ENCODE results near the gene TBX4.

TBX4 gene

DNA sequence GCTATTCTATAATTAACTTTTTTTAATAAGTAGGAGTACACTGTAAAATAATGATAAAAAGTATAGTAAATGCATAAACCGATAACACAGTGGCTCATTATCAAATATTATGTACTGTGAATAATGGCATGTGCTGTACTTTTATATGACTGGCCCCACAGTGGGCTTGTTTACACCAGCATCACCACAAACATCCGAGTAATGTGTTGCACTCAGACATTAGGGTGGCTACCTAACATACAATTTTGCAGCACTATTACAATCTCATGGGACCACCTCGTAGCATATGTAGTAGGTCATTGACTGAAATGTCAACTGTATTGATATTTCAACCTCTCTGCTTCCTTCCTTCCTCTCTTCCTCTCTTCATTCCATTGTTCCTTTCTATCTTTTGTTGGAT is 51.7 kb downstream of the TBX4 start:
- Histone ChIP-seq H2BK12ac (ENCODE audit: low read length) (no peak overlapping the region), H2BK15ac (ENCODE audit: low read length) (no peak overlapping the region), H4K91ac (ENCODE audit: low read depth, low read length, poor library complexity) (no peak overlapping the region), H2BK5ac (ENCODE audit: low read length) (no peak overlapping the region), H2AFZ (ENCODE audit: low read length) (no peak overlapping the region), H3K4me3 (ENCODE audit: low read length in 2 of 2) (no peak overlapping the region), H3K36me3 (replicated peaks in 1 of 2; ENCODE audit: control insufficient read depth in 2 of 2, insufficient read depth in 2 of 2, low read length in 2 of 2) (no peaks in the 10 kb centered on the region), H3K4me2 (ENCODE audit: insufficient read depth, low read length, poor library complexity, severe bottlenecking) (no peak overlapping the region), H3K14ac (ENCODE audit: low read length) (no peak overlapping the region), H2AK5ac (ENCODE audit: low read depth, low read length) (no peak overlapping the region), H4K8ac (ENCODE audit: low read depth, low read length) (no peak overlapping the region), H3K23ac (ENCODE audit: low read depth, low read length, poor library complexity) (no peak overlapping the region), H3K27me3 (ENCODE audit: control insufficient read depth in 3 of 3, insufficient read depth in 3 of 3, low read depth in 1 of 3, low read length in 3 of 3) (peaks cover 0 to 14% (median 0%) of the 10 kb centered on the region in 3 experiments), H3K4me1 (ENCODE audit: control insufficient read depth in 2 of 2, insufficient read depth in 1 of 2, low read depth in 1 of 2, low read length in 2 of 2) (no peaks in the 10 kb centered on the region), H3K79me1 (ENCODE audit: low read depth, low read length) (no peaks in the 10 kb centered on the region), H3K9ac (ENCODE audit: low read depth, low read length, poor library complexity) (no peak overlapping the region), H2BK120ac (ENCODE audit: low read depth, low read length) (no peak overlapping the region), H3K27ac (replicated peaks; ENCODE audit: low read length) (no peak overlapping the region), H3K18ac (ENCODE audit: low read length) (no peak overlapping the region), H3K9me3 (replicated peaks in 1 of 2; ENCODE audit: control insufficient read depth in 2 of 2, insufficient read depth in 1 of 2, low read depth in 1 of 2, low read length in 2 of 2) (no peaks in the 10 kb centered on the region), H3K4ac (ENCODE audit: low read length) (no peak overlapping the region)
- no peak for DNase-seq (ENCODE audit: low spot score)
- no CpG with 5 or more reads among the region's 3 CpGs for WGBS, 2 donors (ENCODE audit: extremely low coverage in 2 of 2, insufficient read length in 2 of 2, insufficient replicate concordance in 1 of 2)

DNA sequence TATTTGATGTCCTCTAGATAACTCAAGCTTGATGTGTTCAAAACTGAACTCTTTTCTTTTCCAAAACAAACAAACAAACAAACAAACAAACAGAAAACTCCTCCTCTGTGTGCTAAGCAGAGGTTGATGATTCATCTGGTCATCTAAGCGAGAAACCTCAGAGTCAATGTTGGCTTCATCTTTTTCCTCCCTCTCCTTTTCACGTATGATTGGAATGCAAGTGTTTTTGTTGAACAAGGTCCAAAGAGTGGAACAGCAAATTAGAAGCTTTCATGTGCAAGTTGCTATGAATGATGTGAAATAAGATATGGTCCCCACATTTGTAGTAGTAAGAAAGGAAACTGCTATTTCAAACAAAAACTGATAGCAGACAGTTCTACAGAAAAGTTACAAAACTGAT is 52.5 kb downstream of the TBX4 start:
- no peaks in the 10 kb centered on the region for H3K4me1 ChIP-seq (ENCODE audit: control insufficient read depth in 2 of 2, insufficient read depth in 1 of 2, low read depth in 1 of 2, low read length in 2 of 2)
- H3K9me3 ChIP-seq (replicated peaks in 1 of 2; ENCODE audit: control insufficient read depth in 2 of 2, insufficient read depth in 1 of 2, low read depth in 1 of 2, low read length in 2 of 2), result no peaks in the 10 kb centered on the region
- H3K9ac ChIP-seq (ENCODE audit: low read depth, low read length, poor library complexity), result no peak overlapping the region
- peaks cover 0 to 17% (median 0%) of the 10 kb centered on the region in 3 experiments for H3K27me3 ChIP-seq (ENCODE audit: control insufficient read depth in 3 of 3, insufficient read depth in 3 of 3, low read depth in 1 of 3, low read length in 3 of 3)
- H2BK15ac ChIP-seq (ENCODE audit: low read length), result no peak overlapping the region
- no CpG with 5 or more reads among the region's 2 CpGs for WGBS, 2 donors (ENCODE audit: extremely low coverage in 2 of 2, insufficient read length in 2 of 2, insufficient replicate concordance in 1 of 2)
- H2AK5ac ChIP-seq (ENCODE audit: low read depth, low read length), result no peak overlapping the region
- no peaks in the 10 kb centered on the region for H3K79me1 ChIP-seq (ENCODE audit: low read depth, low read length)
- no peak overlapping the region for H2BK120ac ChIP-seq (ENCODE audit: low read depth, low read length)
- H2BK12ac ChIP-seq (ENCODE audit: low read length), result no peak overlapping the region
- no peak overlapping the region for H3K4me3 ChIP-seq (ENCODE audit: low read length in 2 of 2)
- no peak overlapping the region for H3K23ac ChIP-seq (ENCODE audit: low read depth, low read length, poor library complexity)
- H4K8ac ChIP-seq (ENCODE audit: low read depth, low read length), result no peak overlapping the region
- no peak for DNase-seq (ENCODE audit: low spot score)
- no peaks in the 10 kb centered on the region for H3K36me3 ChIP-seq (replicated peaks in 1 of 2; ENCODE audit: control insufficient read depth in 2 of 2, insufficient read depth in 2 of 2, low read length in 2 of 2)
- H3K14ac ChIP-seq (ENCODE audit: low read length), result no peak overlapping the region
- H3K18ac ChIP-seq (ENCODE audit: low read length), result no peak overlapping the region
- no peak overlapping the region for H3K4ac ChIP-seq (ENCODE audit: low read length)
- H3K4me2 ChIP-seq (ENCODE audit: insufficient read depth, low read length, poor library complexity, severe bottlenecking), result no peak overlapping the region
- H2AFZ ChIP-seq (ENCODE audit: low read length), result no peak overlapping the region
- H4K91ac ChIP-seq (ENCODE audit: low read depth, low read length, poor library complexity), result no peak overlapping the region
- H3K27ac ChIP-seq (replicated peaks; ENCODE audit: low read length), result no peak overlapping the region
- no peak overlapping the region for H2BK5ac ChIP-seq (ENCODE audit: low read length)

GRCh38 chr17:61505846-61506627 is 53.8 kb downstream of the TBX4 start:
- H3K36me3 ChIP-seq (replicated peaks in 1 of 2; ENCODE audit: control insufficient read depth in 2 of 2, insufficient read depth in 2 of 2, low read length in 2 of 2), result no peaks in the 10 kb centered on the region
- no peak overlapping the region for H3K9ac ChIP-seq (ENCODE audit: low read depth, low read length, poor library complexity)
- no peaks in the 10 kb centered on the region for H3K79me1 ChIP-seq (ENCODE audit: low read depth, low read length)
- H2BK120ac ChIP-seq (ENCODE audit: low read depth, low read length), result no peak overlapping the region
- no peak overlapping the region for H3K4ac ChIP-seq (ENCODE audit: low read length)
- no peak overlapping the region for H3K27ac ChIP-seq (replicated peaks; ENCODE audit: low read length)
- WGBS, 2 donors (ENCODE audit: extremely low coverage in 2 of 2, insufficient read length in 2 of 2, insufficient replicate concordance in 1 of 2), result no CpG with 5 or more reads among the region's 11 CpGs
- H2BK5ac ChIP-seq (ENCODE audit: low read length), result no peak overlapping the region
- DNase-seq (ENCODE audit: low spot score), result no peak
- H3K27me3 ChIP-seq (ENCODE audit: control insufficient read depth in 3 of 3, insufficient read depth in 3 of 3, low read depth in 1 of 3, low read length in 3 of 3), result peaks cover 0 to 17% (median 0%) of the 10 kb centered on the region in 3 experiments
- no peak overlapping the region for H3K23ac ChIP-seq (ENCODE audit: low read depth, low read length, poor library complexity)
- H2AFZ ChIP-seq (ENCODE audit: low read length), result no peak overlapping the region
- H2BK15ac ChIP-seq (ENCODE audit: low read length), result no peak overlapping the region
- no peak overlapping the region for H4K91ac ChIP-seq (ENCODE audit: low read depth, low read length, poor library complexity)
- no peak overlapping the region for H3K18ac ChIP-seq (ENCODE audit: low read length)
- no peaks in the 10 kb centered on the region for H3K4me1 ChIP-seq (ENCODE audit: control insufficient read depth in 2 of 2, insufficient read depth in 1 of 2, low read depth in 1 of 2, low read length in 2 of 2)
- H3K4me2 ChIP-seq (ENCODE audit: insufficient read depth, low read length, poor library complexity, severe bottlenecking), result no peak overlapping the region
- no peak overlapping the region for H3K14ac ChIP-seq (ENCODE audit: low read length)
- H3K4me3 ChIP-seq (ENCODE audit: low read length in 2 of 2), result no peak overlapping the region
- H2BK12ac ChIP-seq (ENCODE audit: low read length), result no peak overlapping the region
- H3K9me3 ChIP-seq (replicated peaks in 1 of 2; ENCODE audit: control insufficient read depth in 2 of 2, insufficient read depth in 1 of 2, low read depth in 1 of 2, low read length in 2 of 2), result no peaks in the 10 kb centered on the region
- no peak overlapping the region for H4K8ac ChIP-seq (ENCODE audit: low read depth, low read length)
- no peak overlapping the region for H2AK5ac ChIP-seq (ENCODE audit: low read depth, low read length)

DNA sequence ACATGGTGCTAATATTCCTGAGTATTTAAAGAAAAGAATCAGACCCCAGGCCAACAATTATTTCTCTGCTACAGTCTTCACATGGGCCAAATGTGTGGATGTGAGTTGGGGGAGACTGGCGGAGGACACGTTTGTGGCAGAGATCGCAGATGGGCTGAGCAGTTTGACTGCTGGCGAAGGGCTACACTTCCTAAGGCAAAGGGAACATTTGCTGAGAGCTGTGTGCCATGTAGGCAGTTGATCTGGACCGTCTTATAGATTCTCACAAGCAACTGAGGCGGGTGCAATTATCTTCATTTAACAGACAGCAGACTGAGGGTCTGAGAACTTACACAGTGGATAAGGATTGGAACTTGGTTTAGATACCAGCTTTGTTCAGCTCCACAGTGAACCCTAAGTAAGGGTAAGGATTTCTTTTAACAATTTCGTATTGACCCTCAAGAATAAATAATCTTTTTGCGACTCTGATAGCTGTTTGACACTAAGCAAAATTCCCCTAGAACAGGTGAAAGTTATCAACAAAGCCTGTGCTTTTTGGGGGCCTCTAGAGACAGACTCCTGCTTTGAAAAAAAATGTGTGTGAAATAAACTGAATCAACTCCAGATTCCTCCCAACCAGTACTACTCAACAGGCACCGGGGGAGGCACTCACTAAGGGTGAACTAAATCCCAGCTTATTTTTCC is 55.3 kb downstream of the TBX4 start:
- no CpG with 5 or more reads among the region's 9 CpGs for WGBS, 2 donors (ENCODE audit: extremely low coverage in 2 of 2, insufficient read length in 2 of 2, insufficient replicate concordance in 1 of 2)
- no peaks in the 10 kb centered on the region for H3K4me1 ChIP-seq (ENCODE audit: control insufficient read depth in 2 of 2, insufficient read depth in 1 of 2, low read depth in 1 of 2, low read length in 2 of 2)
- no peaks in the 10 kb centered on the region for H3K79me1 ChIP-seq (ENCODE audit: low read depth, low read length)
- peaks cover 0 to 10% (median 0%) of the 10 kb centered on the region in 3 experiments for H3K27me3 ChIP-seq (ENCODE audit: control insufficient read depth in 3 of 3, insufficient read depth in 3 of 3, low read depth in 1 of 3, low read length in 3 of 3)
- no peak for DNase-seq (ENCODE audit: low spot score)
- H3K14ac ChIP-seq (ENCODE audit: low read length), result no peak overlapping the region
- no peak overlapping the region for H2BK15ac ChIP-seq (ENCODE audit: low read length)
- no peak overlapping the region for H3K4ac ChIP-seq (ENCODE audit: low read length)
- H2BK12ac ChIP-seq (ENCODE audit: low read length), result no peak overlapping the region
- H4K8ac ChIP-seq (ENCODE audit: low read depth, low read length), result no peak overlapping the region
- no peak overlapping the region for H3K18ac ChIP-seq (ENCODE audit: low read length)
- H3K4me2 ChIP-seq (ENCODE audit: insufficient read depth, low read length, poor library complexity, severe bottlenecking), result no peak overlapping the region
- H3K36me3 ChIP-seq (replicated peaks in 1 of 2; ENCODE audit: control insufficient read depth in 2 of 2, insufficient read depth in 2 of 2, low read length in 2 of 2), result no peaks in the 10 kb centered on the region
- H3K9ac ChIP-seq (ENCODE audit: low read depth, low read length, poor library complexity), result no peak overlapping the region
- no peak overlapping the region for H2BK5ac ChIP-seq (ENCODE audit: low read length)
- H2BK120ac ChIP-seq (ENCODE audit: low read depth, low read length), result no peak overlapping the region
- no peak overlapping the region for H2AK5ac ChIP-seq (ENCODE audit: low read depth, low read length)
- no peak overlapping the region for H3K27ac ChIP-seq (replicated peaks; ENCODE audit: low read length)
- no peak overlapping the region for H2AFZ ChIP-seq (ENCODE audit: low read length)
- no peak overlapping the region for H3K23ac ChIP-seq (ENCODE audit: low read depth, low read length, poor library complexity)
- no peak overlapping the region for H3K4me3 ChIP-seq (ENCODE audit: low read length in 2 of 2)
- H4K91ac ChIP-seq (ENCODE audit: low read depth, low read length, poor library complexity), result no peak overlapping the region
- H3K9me3 ChIP-seq (replicated peaks in 1 of 2; ENCODE audit: control insufficient read depth in 2 of 2, insufficient read depth in 1 of 2, low read depth in 1 of 2, low read length in 2 of 2), result no peaks in the 10 kb centered on the region
